Peyer's patch (tissue), 4 donors: ENCODE measurements around the gene SACM1L.

Experiments
- CTCF ChIP-seq, 6 experiments: fragments of 450-650 bp in 4 of 6; fragments of 200-600 bp in 2 of 6; sonication (generic) in 1 of 6; IDR thresholded peaks; one replicate each; pipeline ENCODE4 v1.5.1; 2017 to 2019; ENCODE audit warnings: antibody characterized with exemption in 6 of 6, mild to moderate bottlenecking in 3 of 6, moderate library complexity in 1 of 6
- POLR2A ChIP-seq, 2 donors: fragments of 450-650 bp; IDR thresholded peaks; one replicate each; pipeline ENCODE4 v1.5.1; 2017; ENCODE audit warnings: antibody characterized with exemption in 2 of 2, mild to moderate bottlenecking in 2 of 2, moderate library complexity in 2 of 2

DNA sequence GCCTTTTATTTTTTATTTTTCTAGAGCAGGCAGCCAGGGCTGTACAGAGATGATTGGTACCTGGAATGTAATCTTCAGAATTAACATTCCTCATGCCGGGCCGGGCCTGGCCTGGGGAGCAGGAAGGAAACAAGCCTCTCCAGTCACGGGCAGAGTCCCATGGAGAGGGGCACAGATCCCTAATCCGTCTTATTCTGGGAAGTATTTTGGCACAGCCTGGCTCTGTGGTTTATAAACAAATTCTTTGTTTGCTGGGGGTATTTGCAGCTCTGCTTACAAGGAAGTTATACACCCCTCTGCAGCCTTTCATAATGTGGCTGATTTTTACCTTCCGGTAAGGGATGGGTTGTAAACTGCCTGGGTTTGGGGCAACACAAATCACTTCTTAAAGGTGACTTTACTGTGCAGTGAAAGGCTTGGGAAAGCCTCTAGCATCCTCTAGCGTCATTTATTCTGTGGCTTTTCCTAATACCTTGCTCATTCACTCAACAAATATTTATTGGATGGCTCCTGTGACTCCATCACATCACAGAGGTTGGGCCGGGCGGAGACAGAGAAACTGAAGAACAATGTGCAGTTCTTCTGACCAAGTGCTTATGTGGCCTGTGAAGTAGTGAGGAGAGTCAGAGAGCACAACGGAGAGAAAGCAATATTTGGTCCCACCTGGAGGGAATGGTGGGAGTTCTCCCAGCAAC is 104.4 kb downstream of the SACM1L start:
- TF ChIP-seq CTCF (IDR thresholded peaks at IDR 0.05): peak in 3 of 6 experiments; percentile 13 to 53 (median 14)
- no peak for TF ChIP-seq POLR2A (IDR thresholded peaks at IDR 0.05)
